SK-N-SH (cell line): Measurements from ENCODE around the gene DCAF5. TPM values are rescaled to one million over a fixed set of nuclear protein-coding genes. Genes with fewer than 3 reads are reported as not detected.

Source experiments
- CTCF ChIA-PET: fragments of 300-600, 350-600 bp; formaldehyde crosslinking; extraction: SDS; loops from one replicate; lab custom pipeline; 2021; lab: Yijun Ruan, JAX
- POLR2A ChIA-PET: fragments of 350-600 bp; sonication (Branson Sonifier 250); formaldehyde crosslinking; extraction: SDS; loops from one replicate; lab custom pipeline; 2020; ENCODE audit warnings: antibody characterized with exemption, inconsistent platforms; lab: Yijun Ruan, JAX
- DNase-seq: peaks from one replicate; pipeline ENCODE4 v3.0.0; 2012
- H2AFZ ChIP-seq: fragments of 200-600 bp; sonication (generic); 2 replicates; pipeline ENCODE4 v1.8.1; 2016; ENCODE audit warnings: antibody characterized with exemption, mild to moderate bottlenecking, low read depth
- H3F3A ChIP-seq: fragments of 200-600 bp; sonication (generic); replicated peaks from 2 replicates; pipeline ENCODE3; 2016; ENCODE audit warnings: antibody characterized with exemption, mild to moderate bottlenecking; ENCODE audit not compliant: insufficient read depth
- H3K27ac ChIP-seq, 2 experiments: fragments of 200-500 bp in 1 of 2; fragments of 200-600 bp in 1 of 2; sonication (Bioruptor generic) in 1 of 2; sonication (generic), shearing (Covaris generic) in 1 of 2; 2 replicates each; pipeline versions ENCODE4 v1.5.1 to v1.6.1; 2014 to 2016; ENCODE audit warnings: low read depth in 2 of 2, inconsistent platforms in 1 of 2, low read length in 1 of 2, mild to moderate bottlenecking in 1 of 2, mixed read lengths in 1 of 2
- H3K27me3 ChIP-seq: fragments of 200-600 bp; sonication (generic), shearing (Covaris generic); 2 replicates; pipeline ENCODE4 v1.6.1; 2016; ENCODE audit warnings: mixed run types; ENCODE audit not compliant: insufficient read depth
- H3K36me3 ChIP-seq, 2 experiments: fragments of 200-500 bp in 1 of 2; fragments of 200-600 bp in 1 of 2; sonication (Bioruptor generic) in 1 of 2; sonication (generic) in 1 of 2; replicated peaks in 1 of 2; 2 replicates each; pipeline versions ENCODE3 to v1.5.1; 2014 to 2016; ENCODE audit warnings: low read length in 1 of 2, mild to moderate bottlenecking in 1 of 2; ENCODE audit not compliant: insufficient read depth in 2 of 2, control insufficient read depth in 1 of 2
- H3K4me1 ChIP-seq, 2 experiments: fragments of 200-500 bp in 1 of 2; fragments of 200-600 bp in 1 of 2; sonication (Bioruptor generic) in 1 of 2; sonication (generic), shearing (Covaris generic) in 1 of 2; 2 replicates each; pipeline versions ENCODE4 v1.5.1 to v1.6.1; 2014 to 2016; ENCODE audit warnings: low read depth in 1 of 2, low read length in 1 of 2, mixed run types in 1 of 2; ENCODE audit not compliant: insufficient read depth in 2 of 2, control insufficient read depth in 1 of 2
- H3K4me2 ChIP-seq: fragments of 200-600 bp; sonication (generic), shearing (Covaris generic); 2 replicates; pipeline ENCODE4 v1.6.1; 2017; ENCODE audit warnings: mixed run types
- H3K4me3 ChIP-seq, 2 experiments: fragments of 200-500 bp in 1 of 2; fragments of 200-600 bp in 1 of 2; sonication (Bioruptor generic) in 1 of 2; sonication (generic), shearing (Covaris generic) in 1 of 2; 2 replicates each; pipeline versions ENCODE4 v1.5.1 to v1.8.1; 2014 to 2016; ENCODE audit warnings: low read depth in 2 of 2, inconsistent platforms in 1 of 2, low read length in 1 of 2, mild to moderate bottlenecking in 1 of 2, mixed read lengths in 1 of 2, moderate library complexity in 1 of 2
- H3K79me2 ChIP-seq: fragments of 200-600 bp; sonication (generic); 2 replicates; pipeline ENCODE4 v1.8.1; 2017; ENCODE audit warnings: mild to moderate bottlenecking; ENCODE audit not compliant: insufficient read depth
- H3K9ac ChIP-seq: fragments of 200-600 bp; sonication (generic); 2 replicates; pipeline ENCODE4 v1.6.1; 2017; ENCODE audit warnings: mixed run types
- H3K9me2 ChIP-seq: fragments of 200-600 bp; sonication (generic); 2 replicates; pipeline ENCODE4 v1.6.1; 2017; ENCODE audit warnings: mixed run types
- H3K9me3 ChIP-seq: fragments of 200-600 bp; sonication (generic); 2 replicates; pipeline ENCODE4 v1.6.1; 2017; ENCODE audit warnings: mixed run types, mild to moderate bottlenecking, moderate library complexity
- H4K20me1 ChIP-seq: fragments of 200-600 bp; sonication (generic); 2 replicates; pipeline ENCODE4 v1.6.1; 2017; ENCODE audit warnings: mild to moderate bottlenecking, mixed run types; ENCODE audit not compliant: insufficient read depth
- CHD2 ChIP-seq: fragments of 150-350 bp; IDR thresholded peaks from 2 replicates; pipeline ENCODE4 v1.6.1; 2018; ENCODE audit warnings: low read length; ENCODE audit not compliant: partially characterized antibody
- ELF1 ChIP-seq: IDR thresholded peaks from 2 replicates; pipeline ENCODE4 v1.4.0; 2012
- EZH2phosphoT487 ChIP-seq: fragments of 200-600 bp; sonication (generic); IDR thresholded peaks from 2 replicates; pipeline ENCODE4 v1.6.1; 2017; ENCODE audit warnings: low read depth, mixed run types, mild to moderate bottlenecking, antibody characterized with exemption, moderate library complexity, borderline replicate concordance
- FOSL2 ChIP-seq: IDR thresholded peaks from 2 replicates; pipeline ENCODE4 v1.4.0; 2012; ENCODE audit warnings: low read depth, mild to moderate bottlenecking, moderate library complexity, borderline replicate concordance
- FOXM1 ChIP-seq: IDR thresholded peaks from 2 replicates; pipeline ENCODE4 v1.4.0; 2012; ENCODE audit warnings: low read depth, mild to moderate bottlenecking
- GATA2 ChIP-seq: sonication (generic); formaldehyde crosslinking; IDR thresholded peaks from 2 replicates; pipeline ENCODE4 v1.5.0; 2020; ENCODE audit warnings: mild to moderate bottlenecking, missing genetic modification reagents
- MEF2A ChIP-seq: IDR thresholded peaks from 2 replicates; pipeline ENCODE4 v1.4.0; 2012; ENCODE audit warnings: low read depth, borderline replicate concordance
- NFIC ChIP-seq: IDR thresholded peaks from 2 replicates; pipeline ENCODE4 v1.4.0; 2012; ENCODE audit warnings: borderline replicate concordance
- NRF1 ChIP-seq: IDR thresholded peaks from 2 replicates; pipeline ENCODE4 v1.6.1; 2012; ENCODE audit warnings: low read depth, mild to moderate bottlenecking, low read length
- RAD21 ChIP-seq: IDR thresholded peaks from 2 replicates; pipeline ENCODE4 v1.6.1; 2012; ENCODE audit warnings: mild to moderate bottlenecking, low read length
- SMC3 ChIP-seq: IDR thresholded peaks from 2 replicates; pipeline ENCODE4 v1.6.1; 2012; ENCODE audit warnings: low read depth, low read length, improper control_type of control experiment
- TCF12 ChIP-seq: IDR thresholded peaks from 2 replicates; pipeline ENCODE4 v1.4.0; 2012
- polyA plus RNA-seq, 3 experiments: library from polyadenylated mRNA; depleted of rRNA; stranded (reverse); fragments of >200 nt; gene quantifications; 2 replicates each; pipeline ENCODE4 v1.2.3, GENCODE V29; 2012
- TF ChIP-seq, protein P1 (sequence below): IDR thresholded peaks from 2 replicates; pipeline ENCODE4; 2012
- TF ChIP-seq, protein P2 (sequence below): fragments of 150-350 bp; IDR thresholded peaks from 2 replicates; pipeline ENCODE4 v1.6.1; 2016; ENCODE audit warnings: mild to moderate bottlenecking, low read depth, low read length
- TF ChIP-seq, protein P3 (sequence below): IDR thresholded peaks from 2 replicates; pipeline ENCODE4 v1.4.0; 2012; ENCODE audit warnings: low read depth
- TF ChIP-seq, protein P4 (sequence below): IDR thresholded peaks from 2 replicates; pipeline ENCODE4 v1.4.0; 2012; ENCODE audit warnings: low read depth, borderline replicate concordance
- TF ChIP-seq, protein P5 (sequence below): fragments of 200-600 bp; sonication (generic); IDR thresholded peaks from 2 replicates; pipeline ENCODE4 v1.6.1; 2017; ENCODE audit warnings: antibody characterized with exemption, mild to moderate bottlenecking, moderate library complexity
- TF ChIP-seq, protein P6 (sequence below): fragments of 150-350 bp; IDR thresholded peaks from 2 replicates; pipeline ENCODE4 v1.6.1; 2017; ENCODE audit warnings: antibody characterized with exemption, low read length, low read depth, borderline replicate concordance
- TF ChIP-seq, protein P7 (sequence below): IDR thresholded peaks from 2 replicates; pipeline ENCODE4 v1.4.0; 2012; ENCODE audit warnings: low read depth, borderline replicate concordance

DCAF5 gene
- polyA plus RNA-seq, 1 of the 3 experiments (the other 2 are of a cell fraction), result 26.7 TPM

DNA sequence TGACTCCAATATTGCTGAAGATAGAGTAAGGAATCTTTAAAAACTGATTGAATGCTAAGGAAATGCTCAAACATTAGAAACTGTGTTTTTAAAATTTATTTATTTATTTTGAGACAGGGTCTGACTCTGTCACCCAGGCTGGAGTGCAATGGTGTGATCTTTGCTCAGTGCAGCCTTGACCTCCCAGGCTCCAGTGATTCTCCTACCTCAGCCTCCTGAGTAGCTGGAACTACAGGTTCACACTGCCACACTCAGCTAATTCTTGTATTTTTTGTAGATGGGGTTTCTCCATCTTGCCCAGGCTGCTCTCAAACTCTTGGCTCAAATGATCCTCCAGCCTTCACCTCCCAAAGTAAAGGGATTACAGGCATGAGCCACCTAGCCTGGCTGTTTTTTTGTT is 3.3 kb upstream of the DCAF5 start:
- H3K4me3 ChIP-seq, result no peak overlapping the region
- H2AFZ ChIP-seq, result no peak overlapping the region
- CTCF ChIA-PET, result interaction anchor here (1.0 kb wide), 1 partner anchor 49 kb away, joined by 3 read pairs; no protein-coding TSS in a partner anchor
- H3K79me2 ChIP-seq, result peaks cover 13% of the 10 kb centered on the region
- no peaks in the 10 kb centered on the region for H3K9me2 ChIP-seq
- H3K4me1 ChIP-seq, result peaks cover 0 to 4% of the 10 kb centered on the region in 2 experiments; a peak in 1 of 4 replicates
- H3K27me3 ChIP-seq, result no peaks in the 10 kb centered on the region
- H3K27ac ChIP-seq, result no peak overlapping the region
- no peaks in the 10 kb centered on the region for H3K9me3 ChIP-seq
- H3K4me2 ChIP-seq, result no peak overlapping the region
- H3K36me3 ChIP-seq, result no peaks in the 10 kb centered on the region
- no peak overlapping the region for H3K9ac ChIP-seq
- peaks cover 10% of the 10 kb centered on the region for H3F3A ChIP-seq
- H4K20me1 ChIP-seq, result no peaks in the 10 kb centered on the region
- POLR2A ChIA-PET, result no interaction called here
- no peak for DNase-seq
- TF ChIP-seq ELF1, result no peak
- TF ChIP-seq GATA2 (CRISPR knock-in tag), result no peak
- TF ChIP-seq, protein P1, sequence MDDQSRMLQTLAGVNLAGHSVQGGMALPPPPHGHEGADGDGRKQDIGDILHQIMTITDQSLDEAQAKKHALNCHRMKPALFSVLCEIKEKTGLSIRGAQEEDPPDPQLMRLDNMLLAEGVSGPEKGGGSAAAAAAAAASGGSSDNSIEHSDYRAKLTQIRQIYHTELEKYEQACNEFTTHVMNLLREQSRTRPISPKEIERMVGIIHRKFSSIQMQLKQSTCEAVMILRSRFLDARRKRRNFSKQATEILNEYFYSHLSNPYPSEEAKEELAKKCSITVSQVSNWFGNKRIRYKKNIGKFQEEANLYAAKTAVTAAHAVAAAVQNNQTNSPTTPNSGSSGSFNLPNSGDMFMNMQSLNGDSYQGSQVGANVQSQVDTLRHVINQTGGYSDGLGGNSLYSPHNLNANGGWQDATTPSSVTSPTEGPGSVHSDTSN, result no peak
- no peak for TF ChIP-seq RAD21
- TF ChIP-seq MEF2A, result no peak
- TF ChIP-seq NFIC, result no peak
- TF ChIP-seq, protein P2, sequence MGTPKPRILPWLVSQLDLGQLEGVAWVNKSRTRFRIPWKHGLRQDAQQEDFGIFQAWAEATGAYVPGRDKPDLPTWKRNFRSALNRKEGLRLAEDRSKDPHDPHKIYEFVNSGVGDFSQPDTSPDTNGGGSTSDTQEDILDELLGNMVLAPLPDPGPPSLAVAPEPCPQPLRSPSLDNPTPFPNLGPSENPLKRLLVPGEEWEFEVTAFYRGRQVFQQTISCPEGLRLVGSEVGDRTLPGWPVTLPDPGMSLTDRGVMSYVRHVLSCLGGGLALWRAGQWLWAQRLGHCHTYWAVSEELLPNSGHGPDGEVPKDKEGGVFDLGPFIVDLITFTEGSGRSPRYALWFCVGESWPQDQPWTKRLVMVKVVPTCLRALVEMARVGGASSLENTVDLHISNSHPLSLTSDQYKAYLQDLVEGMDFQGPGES, result no peak
- TF ChIP-seq SMC3, result no peak
- TF ChIP-seq, protein P3, sequence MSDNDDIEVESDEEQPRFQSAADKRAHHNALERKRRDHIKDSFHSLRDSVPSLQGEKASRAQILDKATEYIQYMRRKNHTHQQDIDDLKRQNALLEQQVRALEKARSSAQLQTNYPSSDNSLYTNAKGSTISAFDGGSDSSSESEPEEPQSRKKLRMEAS, result no peak
- no peak for TF ChIP-seq NRF1
- no peak for TF ChIP-seq FOXM1
- TF ChIP-seq CHD2, result no peak
- TF ChIP-seq, protein P4, sequence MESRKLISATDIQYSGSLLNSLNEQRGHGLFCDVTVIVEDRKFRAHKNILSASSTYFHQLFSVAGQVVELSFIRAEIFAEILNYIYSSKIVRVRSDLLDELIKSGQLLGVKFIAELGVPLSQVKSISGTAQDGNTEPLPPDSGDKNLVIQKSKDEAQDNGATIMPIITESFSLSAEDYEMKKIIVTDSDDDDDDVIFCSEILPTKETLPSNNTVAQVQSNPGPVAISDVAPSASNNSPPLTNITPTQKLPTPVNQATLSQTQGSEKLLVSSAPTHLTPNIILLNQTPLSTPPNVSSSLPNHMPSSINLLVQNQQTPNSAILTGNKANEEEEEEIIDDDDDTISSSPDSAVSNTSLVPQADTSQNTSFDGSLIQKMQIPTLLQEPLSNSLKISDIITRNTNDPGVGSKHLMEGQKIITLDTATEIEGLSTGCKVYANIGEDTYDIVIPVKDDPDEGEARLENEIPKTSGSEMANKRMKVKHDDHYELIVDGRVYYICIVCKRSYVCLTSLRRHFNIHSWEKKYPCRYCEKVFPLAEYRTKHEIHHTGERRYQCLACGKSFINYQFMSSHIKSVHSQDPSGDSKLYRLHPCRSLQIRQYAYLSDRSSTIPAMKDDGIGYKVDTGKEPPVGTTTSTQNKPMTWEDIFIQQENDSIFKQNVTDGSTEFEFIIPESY, result no peak
- TF ChIP-seq TCF12, result no peak
- TF ChIP-seq FOSL2, result no peak
- TF ChIP-seq EZH2phosphoT487, result no peak
- TF ChIP-seq, protein P5, sequence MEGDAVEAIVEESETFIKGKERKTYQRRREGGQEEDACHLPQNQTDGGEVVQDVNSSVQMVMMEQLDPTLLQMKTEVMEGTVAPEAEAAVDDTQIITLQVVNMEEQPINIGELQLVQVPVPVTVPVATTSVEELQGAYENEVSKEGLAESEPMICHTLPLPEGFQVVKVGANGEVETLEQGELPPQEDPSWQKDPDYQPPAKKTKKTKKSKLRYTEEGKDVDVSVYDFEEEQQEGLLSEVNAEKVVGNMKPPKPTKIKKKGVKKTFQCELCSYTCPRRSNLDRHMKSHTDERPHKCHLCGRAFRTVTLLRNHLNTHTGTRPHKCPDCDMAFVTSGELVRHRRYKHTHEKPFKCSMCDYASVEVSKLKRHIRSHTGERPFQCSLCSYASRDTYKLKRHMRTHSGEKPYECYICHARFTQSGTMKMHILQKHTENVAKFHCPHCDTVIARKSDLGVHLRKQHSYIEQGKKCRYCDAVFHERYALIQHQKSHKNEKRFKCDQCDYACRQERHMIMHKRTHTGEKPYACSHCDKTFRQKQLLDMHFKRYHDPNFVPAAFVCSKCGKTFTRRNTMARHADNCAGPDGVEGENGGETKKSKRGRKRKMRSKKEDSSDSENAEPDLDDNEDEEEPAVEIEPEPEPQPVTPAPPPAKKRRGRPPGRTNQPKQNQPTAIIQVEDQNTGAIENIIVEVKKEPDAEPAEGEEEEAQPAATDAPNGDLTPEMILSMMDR, result no peak
- TF ChIP-seq, protein P6, sequence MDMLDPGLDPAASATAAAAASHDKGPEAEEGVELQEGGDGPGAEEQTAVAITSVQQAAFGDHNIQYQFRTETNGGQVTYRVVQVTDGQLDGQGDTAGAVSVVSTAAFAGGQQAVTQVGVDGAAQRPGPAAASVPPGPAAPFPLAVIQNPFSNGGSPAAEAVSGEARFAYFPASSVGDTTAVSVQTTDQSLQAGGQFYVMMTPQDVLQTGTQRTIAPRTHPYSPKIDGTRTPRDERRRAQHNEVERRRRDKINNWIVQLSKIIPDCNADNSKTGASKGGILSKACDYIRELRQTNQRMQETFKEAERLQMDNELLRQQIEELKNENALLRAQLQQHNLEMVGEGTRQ, result no peak
- TF ChIP-seq, protein P7, sequence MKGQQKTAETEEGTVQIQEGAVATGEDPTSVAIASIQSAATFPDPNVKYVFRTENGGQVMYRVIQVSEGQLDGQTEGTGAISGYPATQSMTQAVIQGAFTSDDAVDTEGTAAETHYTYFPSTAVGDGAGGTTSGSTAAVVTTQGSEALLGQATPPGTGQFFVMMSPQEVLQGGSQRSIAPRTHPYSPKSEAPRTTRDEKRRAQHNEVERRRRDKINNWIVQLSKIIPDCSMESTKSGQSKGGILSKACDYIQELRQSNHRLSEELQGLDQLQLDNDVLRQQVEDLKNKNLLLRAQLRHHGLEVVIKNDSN, result no peak
